NCI-H1436 (cell line): ENCODE data around the gene VNN1.

Experiments
- DNase-seq: peaks from one replicate; lab custom pipeline; 2025; lab: John Stamatoyannopoulos, UW

Gene VNN1, protein sequence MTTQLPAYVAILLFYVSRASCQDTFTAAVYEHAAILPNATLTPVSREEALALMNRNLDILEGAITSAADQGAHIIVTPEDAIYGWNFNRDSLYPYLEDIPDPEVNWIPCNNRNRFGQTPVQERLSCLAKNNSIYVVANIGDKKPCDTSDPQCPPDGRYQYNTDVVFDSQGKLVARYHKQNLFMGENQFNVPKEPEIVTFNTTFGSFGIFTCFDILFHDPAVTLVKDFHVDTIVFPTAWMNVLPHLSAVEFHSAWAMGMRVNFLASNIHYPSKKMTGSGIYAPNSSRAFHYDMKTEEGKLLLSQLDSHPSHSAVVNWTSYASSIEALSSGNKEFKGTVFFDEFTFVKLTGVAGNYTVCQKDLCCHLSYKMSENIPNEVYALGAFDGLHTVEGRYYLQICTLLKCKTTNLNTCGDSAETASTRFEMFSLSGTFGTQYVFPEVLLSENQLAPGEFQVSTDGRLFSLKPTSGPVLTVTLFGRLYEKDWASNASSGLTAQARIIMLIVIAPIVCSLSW

DNA sequence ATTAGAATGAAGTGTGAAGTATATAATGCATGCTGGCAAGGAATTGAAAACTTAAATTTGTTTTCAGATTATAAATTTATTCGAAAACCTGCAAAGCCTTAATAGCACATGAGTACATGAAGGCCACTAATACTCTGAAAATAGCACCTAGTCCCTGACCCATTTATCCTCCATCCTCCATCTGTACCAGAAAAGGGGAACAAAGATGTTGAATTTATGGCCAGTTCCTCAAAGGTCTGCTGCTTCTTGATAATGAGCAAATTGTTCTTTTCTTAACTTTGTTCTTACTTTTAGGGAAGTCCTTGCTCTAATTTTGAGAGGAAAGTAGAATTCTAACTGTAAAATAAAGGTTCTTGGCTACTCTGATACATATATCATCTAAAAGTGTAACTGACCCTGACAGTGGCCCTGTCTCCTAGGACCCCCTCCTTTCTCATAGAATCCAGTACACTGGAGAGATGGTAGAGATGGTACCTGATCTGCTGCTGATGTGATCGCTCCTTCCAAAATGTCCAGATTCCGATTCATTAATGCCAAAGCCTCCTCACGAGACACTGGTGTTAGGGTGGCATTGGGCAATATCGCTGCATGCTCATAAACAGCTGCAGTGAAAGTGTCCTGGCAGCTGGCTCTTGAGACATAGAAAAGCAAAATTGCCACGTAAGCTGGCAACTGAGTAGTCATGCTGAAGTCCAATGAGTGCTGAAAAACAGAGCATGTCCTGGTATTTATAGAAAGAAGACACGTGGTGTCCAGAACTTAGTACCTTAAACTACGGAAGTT lies at the start of gene VNN1:
Gene VNN1, minus strand, starts transcription at position 704 of the 783 bp plus-strand sequence. Its CDS starts 20 bp downstream, at position 684.
- no peak for DNase-seq

DNA sequence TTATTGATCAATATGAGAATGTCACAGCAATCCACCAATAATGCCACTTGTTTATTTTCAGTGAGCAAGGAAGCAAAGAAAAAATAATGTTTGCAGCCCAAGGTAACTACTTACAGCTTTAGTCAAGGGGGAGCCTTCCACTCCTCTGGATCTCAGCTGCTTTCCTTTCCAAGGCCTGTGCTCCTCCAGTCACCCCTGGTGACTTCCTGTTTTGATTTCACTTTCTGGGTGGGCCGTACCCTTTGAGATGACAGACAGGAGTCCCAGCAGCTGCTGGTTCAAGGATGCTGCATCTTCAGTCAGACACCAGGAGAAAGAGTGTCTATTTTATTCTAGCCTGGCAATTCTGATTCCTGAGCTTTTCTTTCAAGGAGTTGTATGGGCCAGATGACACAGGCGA lies 49.4 kb upstream of the VNN1 start:
- no peak for DNase-seq

DNA sequence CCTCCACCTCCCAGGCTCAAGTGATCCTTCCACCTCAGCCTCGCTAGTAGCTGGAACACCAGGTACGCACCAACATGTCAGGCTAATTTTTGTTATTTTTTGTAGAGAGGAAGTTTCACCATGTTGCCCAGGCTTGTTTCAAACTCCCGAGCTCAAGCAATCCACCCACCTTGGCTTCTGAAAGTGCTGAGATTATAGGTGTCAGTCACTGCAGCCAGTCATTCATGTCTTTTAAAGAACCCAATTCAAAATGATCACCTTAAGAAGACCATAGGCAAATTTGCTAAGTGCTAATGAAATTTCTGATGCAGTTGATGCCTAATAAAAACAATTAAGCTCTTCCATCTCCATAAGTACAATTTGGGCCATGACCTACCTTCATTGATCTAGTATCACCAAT lies 46.4 kb upstream of the VNN1 start:
- no peak for DNase-seq

DNA sequence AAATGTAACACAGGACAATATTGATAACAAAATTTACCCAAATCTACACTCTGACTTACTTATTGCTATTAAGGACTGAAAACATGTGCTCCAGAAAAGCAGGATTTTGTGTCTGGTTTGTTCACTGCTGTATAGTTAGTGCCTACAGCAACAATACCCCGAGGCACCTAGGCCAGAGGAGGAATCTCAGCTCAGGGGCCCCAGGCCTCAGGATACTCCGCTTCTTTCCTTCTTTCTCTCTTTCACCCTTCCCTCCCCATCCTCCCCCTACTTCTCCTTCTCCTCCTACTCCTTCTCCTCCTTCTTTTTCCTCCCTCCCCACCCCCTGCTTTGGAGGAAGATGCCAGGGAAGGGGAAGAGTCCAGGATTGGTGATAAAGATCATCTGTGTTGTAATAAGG lies 44.8 kb upstream of the VNN1 start:
- no peak for DNase-seq

DNA sequence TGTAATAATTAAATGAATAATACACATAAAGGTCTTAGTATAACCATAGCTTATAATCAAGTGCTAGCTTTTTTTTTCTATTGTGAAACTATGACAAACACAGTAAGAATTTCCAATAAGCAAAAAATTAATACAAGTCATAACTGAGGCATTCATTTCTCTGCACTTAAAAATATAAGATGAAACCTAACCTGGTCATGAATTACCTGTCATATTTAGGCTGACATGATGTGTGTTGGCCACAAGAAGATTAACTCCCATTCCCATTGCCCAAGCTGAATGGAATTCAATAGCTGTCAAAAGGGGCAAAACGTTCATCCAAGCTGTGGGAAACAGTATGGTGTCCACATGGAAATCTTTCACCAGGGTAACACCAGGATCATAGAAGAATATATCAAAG lies 38.4 kb upstream of the VNN1 start:
- DNase-seq: no peak

DNA sequence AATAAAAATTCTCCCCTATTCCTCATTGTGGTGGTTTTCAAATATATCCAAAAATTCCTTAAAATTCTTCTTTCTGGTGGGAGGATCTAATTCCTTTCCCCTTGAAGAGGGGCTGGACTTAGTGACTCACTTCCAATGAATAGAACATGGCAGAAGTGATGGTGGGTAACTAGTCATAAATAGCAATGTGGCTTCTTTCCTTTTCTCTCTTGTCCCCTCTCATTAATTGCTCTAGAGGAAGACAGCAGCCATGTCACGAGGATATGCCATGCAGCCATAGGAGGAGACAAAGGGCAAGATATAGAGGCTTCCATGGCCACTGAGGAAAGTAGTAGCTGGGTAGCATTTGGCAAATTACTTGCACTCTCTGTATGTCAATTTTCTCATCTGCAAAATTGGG lies 38.0 kb upstream of the VNN1 start:
- DNase-seq: no peak

DNA sequence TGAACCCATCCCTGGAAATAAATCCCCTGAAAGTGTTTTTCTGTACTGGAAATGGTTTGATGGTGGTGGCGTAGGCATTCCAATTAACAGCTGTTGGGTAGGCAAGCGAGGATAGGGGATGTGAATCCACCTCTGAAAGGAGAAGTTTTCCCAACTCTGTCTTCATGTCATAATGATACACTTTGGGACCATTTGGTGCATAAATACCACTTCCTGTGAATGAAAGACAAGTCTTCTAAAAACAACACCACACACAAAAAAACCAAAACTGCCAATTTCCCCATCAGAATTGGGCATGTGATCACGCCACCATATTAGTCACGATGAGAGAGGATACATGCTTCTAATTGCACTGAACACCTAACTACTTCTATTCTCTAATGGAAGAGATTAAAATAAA lies 37.5 kb upstream of the VNN1 start:
- no peak for DNase-seq

DNA sequence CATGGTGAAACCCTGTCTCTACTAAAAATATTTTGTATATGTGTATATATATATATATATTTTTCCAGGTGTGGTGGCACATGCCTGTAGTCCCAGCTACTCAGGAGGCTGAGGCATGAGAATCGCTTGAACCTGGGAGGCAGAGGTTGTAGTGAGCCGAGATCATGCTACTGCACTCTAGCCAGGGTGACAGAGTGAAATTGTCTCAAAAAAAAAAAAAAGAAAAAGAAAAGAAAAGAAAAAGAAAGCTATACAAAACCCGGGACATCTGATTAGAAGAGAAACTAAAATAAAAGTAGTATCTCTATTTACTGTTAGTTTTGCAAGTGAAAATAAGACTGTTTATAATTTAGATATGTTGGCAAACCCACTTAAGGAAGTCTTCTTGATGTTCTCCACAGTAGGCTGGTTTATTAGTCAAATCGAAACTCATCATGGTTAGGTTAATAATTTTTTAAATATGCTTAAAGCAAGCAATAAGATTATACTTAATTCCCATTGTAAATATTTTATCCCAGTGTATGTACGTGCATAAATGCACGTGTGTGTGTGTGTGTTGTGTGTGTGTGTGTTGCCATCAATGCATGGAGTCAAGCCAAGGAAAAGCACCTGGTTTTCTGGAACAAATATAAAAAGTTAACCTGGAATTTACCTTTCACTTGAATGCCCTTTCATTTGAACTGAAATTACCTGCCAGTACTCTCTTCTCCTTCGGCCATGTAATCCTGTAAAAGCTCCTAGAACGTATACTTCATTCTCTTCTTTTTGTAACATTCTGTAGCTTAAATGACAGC lies 36.8 kb upstream of the VNN1 start:
- DNase-seq: no peak

DNA sequence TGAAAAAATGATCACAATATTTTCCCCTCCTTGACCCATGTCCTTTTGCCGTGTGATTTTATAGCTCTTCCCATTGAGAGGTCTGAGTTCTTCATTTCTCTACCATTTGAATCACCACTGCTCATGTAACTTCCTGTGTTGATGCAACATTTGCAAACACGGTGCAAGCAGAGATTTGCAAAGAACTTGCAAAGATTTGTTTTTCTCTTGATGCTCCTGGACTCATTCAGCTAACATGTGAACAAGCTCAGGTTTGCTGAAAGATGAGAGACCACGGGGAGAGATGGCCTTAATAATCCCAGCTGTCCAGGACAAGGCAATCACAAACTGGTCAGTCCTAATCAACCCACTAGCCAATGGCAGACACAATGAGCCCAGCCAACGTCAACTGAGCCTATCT lies 35.3 kb upstream of the VNN1 start:
- DNase-seq: no peak

DNA sequence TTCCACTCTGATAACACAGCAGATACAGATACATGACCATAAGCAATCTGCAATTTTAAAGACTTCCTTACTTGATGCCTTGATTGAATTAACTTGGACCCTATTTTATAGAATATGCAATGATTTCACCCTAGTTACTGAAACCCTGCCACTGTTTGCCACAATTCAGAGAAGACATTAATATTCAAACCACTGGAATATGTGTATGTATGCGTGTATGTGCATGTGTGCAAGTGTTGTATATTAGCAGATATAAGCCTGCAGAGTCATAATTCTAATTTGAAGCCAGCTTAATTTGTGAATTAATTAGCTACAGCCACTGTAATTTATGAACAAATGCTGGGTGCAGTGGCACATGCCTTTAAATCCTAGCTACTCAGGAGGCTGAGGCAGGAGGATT lies 34.6 kb upstream of the VNN1 start:
- DNase-seq: no peak

DNA sequence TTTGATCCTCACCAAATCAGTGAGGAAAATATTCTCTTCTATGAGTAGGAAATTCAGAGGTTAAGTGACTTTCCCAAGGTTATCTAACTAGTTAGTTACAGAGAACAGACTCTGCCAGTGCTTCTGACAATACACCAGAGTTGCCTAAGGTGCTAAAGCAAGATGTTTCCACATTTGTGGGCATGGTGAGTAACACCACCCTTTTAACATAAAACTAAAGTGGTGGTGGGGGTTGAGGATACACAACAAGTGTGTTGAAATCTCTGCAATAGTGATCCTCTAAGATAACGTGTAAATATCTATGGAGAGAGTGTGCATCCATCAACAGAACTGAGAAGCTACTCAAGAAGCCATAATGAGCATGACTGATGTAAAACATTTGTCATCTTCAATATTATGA lies 32.2 kb upstream of the VNN1 start:
- DNase-seq: no peak

DNA sequence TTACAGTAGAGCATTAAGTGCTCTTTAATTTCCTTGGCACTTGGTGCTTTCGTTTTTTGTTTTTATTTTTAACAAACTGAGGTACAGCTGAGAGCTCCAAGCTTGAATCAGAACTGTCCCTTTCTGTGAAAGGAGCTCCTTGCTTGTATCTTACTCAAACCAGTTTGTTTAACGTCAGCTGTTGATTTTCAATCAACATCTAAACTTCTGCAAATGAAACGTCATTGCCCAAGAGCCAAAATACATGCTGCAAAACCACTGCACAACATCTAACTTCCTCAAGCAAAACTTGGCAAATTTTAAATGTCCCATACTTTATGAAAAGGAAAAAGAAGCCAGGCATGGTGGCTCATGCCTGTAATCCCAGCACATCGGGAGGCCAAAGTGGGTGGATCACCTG lies 28.6 kb upstream of the VNN1 start:
- DNase-seq: no peak

DNA sequence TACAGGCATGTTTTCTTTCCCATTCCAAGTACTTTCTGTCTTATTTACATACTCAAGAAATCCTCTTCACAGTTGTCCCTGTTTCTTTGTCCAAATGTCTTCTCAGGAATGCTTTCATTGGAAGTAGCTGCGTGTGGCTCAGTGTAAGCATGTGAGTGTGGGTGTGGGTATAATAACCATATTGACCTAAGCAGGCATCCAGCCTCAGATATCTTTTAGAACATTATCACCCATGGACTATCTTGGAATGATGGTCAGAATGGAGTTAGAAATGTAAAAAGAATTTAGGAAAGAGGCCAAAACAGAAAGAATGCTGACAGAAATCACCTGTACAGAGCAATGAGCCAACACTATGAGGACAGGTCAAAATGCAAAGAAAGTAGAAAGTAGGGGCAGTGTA lies 27.4 kb upstream of the VNN1 start:
- DNase-seq: no peak

DNA sequence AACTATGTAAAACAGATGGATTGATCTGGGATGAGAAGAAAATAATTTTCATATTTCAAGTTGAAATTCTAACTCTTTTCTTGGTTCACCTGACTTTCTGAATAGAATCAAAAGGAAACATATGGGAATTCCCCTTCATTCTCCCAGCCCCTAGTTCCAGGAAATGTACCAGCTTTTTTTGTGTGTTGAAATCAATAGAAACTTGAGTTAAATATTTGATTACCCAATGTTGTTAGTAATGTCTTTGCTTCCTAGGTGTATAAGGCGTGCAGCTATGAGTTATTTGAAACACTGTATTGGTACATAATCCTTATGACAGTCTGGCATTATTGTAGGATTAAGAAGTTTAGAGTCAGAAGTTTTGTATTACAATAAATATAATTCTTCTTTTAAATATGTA lies 22.4 kb upstream of the VNN1 start:
- DNase-seq: no peak

DNA sequence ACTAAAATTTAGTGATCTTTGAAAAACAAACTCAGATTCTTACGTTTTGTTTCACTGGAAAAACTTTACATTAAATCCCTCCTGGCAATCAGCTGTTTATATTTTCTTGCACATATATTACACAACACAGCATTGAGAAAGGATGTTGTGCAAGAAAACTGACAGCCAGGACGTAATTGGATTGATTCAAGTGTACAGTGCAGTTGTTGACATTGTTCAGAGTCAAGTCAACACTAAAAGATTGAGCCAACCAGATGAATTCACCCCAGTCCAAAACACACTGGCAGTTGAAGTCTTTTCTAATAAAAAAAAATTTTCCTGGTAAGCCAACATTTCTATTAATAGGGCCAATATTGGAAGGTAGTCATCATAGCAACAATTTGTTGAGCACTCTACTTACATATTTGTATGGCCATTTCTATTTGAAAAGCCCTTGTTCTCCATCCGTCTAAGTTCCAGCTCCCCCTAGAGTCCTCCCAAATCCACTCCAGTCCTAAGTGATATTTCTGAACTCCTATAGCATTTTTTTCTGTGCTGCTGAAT lies 20.9 kb upstream of the VNN1 start:
- no peak for DNase-seq

DNA sequence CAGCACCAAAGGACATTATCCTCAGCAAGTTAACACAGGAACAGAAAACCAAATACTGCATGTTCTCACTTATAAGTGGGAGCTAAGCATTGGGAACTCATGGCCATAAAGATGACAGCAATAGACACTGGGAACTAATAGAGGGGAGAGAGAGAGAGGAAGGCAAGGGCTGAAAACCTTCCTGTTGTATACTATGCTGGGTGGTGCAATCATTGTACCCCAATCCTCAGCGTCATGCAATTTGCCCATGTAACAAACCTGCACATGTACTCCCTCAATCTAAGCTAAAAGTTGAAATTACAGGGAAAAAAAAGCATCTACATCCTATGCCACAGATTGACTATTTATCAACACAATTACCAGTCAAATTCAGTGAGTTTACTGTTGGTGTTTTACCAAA lies 20.0 kb upstream of the VNN1 start:
- no peak for DNase-seq

DNA sequence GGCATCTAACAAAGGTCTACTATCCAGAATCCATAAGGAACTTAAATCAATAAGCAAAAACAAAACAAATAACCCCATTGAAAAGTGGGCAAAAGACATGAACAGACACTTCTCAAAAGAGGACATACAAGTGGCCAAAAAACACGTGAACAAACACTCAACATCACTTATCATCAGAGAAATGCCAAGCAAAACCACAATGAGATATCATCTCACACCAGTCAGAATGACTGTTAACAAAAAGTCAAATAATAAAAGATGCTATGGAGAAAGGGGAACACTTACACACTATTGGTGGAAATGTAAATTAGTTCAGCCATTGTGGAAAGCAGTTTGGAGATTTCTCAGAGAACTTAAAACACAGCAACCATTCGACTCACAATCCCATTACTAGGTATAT lies 19.4 kb upstream of the VNN1 start:
- no peak for DNase-seq

DNA sequence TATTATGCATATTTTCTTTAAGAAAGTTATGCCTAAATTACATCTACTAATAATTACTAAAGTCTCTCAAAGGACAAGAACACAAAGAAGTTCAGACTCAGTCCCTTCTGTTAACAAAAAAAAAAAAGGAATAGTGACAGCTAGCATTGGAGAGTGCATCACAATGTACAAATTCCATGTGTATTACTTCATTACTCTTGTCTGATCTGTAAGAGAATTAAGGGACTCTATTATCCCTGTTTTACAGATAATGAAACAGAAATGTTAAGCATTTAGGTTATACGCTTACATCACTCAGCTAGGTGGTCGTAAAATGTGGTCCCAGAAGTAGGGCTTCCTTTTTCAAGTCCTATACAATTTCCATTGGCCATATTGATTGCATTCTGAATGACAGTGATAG lies 17.2 kb upstream of the VNN1 start:
- DNase-seq: no peak

DNA sequence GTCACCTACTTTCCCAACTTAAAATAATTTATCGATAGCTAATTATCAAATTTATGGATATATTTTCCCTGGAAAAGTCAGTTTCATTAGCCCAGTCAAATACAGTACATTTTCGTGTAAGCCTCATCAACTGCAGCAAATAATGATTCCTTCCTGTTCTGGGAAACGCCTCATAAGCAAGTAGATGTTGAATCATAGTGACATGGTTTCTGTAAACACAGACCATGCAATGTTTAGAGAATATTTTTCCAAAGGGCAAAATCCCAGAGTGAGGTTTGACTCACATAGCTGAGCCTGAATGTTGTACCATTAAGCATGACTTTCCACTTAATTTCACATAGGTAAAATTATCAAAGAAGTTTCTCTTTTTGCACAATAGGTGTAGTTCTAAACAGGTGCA lies 16.7 kb upstream of the VNN1 start:
- DNase-seq: no peak

DNA sequence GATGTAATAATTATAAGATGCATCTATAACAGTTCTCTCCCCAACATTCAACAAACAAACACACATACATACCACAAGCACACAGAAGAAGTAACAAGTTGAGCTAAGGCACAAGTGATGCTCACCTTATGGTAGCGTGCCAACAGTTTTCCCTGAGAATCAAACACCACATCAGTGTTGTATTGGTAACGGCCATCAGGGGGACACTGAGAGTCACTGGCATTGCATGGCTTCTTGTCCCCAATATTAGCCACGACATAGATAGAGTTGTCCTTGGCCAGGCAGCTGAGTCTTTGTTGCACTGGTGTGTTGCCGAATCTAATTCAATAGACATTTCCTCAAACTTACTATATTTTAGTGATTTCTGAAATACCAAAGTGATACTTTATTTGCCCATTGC lies 14.8 kb upstream of the VNN1 start:
- no peak for DNase-seq

DNA sequence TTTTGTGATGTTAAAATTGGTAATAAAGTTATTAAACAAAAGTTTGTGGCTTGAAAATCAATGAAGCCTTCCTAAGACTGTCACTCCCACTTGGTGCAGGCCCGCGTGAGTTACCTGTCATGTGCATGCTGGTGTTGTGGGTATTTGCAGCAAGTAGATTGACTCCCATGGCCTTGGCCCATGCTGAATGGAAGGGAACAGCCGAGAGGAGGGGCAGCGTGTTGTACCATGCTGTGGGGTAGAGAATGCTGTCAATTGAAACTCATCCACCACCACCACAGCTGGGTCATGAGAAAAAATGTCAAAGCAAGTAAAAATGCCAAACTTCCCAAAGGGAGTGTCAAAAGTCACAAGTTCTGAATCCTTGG lies 12.7 kb upstream of the VNN1 start:
- no peak for DNase-seq

DNA sequence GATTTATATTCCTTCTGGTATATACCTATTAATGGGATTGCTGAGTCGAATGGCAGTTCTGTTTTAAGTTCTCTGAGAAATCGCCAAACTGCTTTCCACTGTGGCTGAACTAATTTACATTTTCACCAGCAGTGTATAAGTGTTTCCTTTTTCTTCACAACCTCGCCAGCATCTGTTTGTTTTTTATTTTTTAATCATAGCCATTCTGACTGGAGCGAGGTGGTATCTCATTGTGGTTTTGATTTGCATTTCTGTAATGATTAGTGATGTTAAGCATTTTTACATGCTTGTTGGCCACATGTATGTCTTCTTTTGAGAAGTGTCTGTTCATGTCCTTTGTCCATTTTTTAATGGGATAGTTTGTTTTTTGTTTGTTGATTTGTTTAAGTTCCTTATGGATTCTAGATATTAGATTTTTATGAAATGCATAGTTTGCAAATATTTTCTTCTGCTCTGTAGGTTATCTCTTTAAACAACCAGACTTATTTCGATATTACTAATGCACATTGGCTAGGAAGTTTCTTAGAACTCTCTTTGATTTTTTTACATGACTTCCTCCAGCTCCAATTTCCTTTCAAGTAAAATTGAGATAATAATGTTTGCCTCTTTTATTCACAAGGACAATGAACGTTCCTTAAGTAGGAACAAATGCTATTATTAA lies 12.2 kb upstream of the VNN1 start:
- no peak for DNase-seq
